ENCODE data around the gene NAA80.
A peak's percentile ranks its signal among the peaks of the same experiment; 100 is the strongest.
"Not testable (repeated sequence)": the region's sequence is repeated elsewhere in the genome, so short reads cannot be mapped to it uniquely, and the experiment has no call there.

NAA80 gene

DNA sequence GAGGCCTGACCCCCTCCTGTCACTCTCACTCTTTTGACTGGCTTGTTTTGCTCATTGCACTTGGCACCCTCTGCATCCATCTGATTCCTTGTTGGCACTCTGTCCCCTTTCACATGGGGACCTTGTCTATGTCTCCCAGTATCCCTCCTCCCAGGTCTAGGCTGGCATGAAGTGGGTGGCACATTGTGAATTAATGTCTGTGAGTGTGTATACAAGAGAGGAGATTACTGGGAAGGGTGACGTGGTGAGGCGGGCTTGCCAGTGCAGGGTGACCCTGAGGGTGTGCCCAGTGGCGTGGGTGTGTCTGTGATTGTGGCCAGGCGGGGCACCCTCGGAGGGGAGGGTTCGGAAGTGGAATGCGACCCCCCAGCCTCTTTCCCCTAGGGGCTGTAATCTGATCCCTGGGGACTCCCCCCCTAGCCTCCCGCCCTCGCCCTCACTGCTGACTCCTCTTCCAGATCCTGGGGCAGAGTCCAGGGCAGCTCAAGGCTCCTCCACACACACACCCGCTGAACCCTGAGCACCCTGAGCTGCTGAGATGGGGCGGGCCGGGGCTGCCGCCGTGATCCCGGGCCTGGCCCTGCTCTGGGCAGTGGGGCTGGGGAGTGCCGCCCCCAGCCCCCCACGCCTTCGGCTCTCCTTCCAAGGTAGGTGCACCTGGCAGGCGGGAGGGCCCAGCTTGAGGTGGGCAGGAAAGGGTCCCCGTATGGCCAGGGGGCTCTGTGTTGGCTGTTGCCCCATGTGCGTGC lies 30.3 kb downstream of the NAA80 start, which contains the start of gene SEMA3B:
TSS of gene SEMA3B (plus strand) at position 445 of the 749 bp plus-strand sequence. CDS start at position 539, 94 bp downstream.
- DNase-seq (no peak), ATAC-seq (replicated peaks) (no peak)
- H3K27ac Mint-ChIP-seq = no peak within 1 kb of the TSS
- H3K9me3 Mint-ChIP-seq = no peaks in the 10 kb centered on the region
- no peak within 1 kb of the TSS for H3K4me3 Mint-ChIP-seq
- peaks cover 29 to 64% of the 10 kb centered on the region in 2 donors for H3K27me3 Mint-ChIP-seq
- H3K36me3 Mint-ChIP-seq = no peaks in the 10 kb centered on the region
- H3K4me1 Mint-ChIP-seq = peaks cover 6 to 9% of the 10 kb centered on the region in 2 donors

DNA sequence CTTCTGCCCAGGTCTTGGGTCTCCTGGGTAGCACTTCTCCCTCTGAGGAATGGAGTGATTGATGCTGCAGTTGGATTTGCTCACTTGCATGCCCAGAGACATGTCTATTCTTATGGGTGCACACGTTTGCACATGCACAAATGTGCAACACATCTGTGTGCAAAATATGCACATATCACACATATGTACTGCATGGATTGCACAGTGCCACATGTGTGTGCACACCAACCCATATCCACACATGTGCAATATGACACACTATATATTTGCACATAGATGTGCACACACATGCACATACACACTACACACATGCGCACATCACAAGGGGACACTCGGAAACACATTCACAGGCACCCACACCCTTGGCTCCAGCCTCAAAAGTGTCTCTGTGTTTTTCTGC lies 30.9 kb downstream of the NAA80 start:
- H3K4me1 Mint-ChIP-seq = peaks cover 5 to 6% of the 10 kb centered on the region in 2 donors
- H3K27me3 Mint-ChIP-seq = peaks cover 29 to 60% of the 10 kb centered on the region in 2 donors
- no peak overlapping the region for H3K27ac Mint-ChIP-seq
- ATAC-seq (replicated peaks) = no peak
- H3K9me3 Mint-ChIP-seq = no peaks in the 10 kb centered on the region
- no peak overlapping the region for H3K4me3 Mint-ChIP-seq
- no peak for DNase-seq
- no peaks in the 10 kb centered on the region for H3K36me3 Mint-ChIP-seq

DNA sequence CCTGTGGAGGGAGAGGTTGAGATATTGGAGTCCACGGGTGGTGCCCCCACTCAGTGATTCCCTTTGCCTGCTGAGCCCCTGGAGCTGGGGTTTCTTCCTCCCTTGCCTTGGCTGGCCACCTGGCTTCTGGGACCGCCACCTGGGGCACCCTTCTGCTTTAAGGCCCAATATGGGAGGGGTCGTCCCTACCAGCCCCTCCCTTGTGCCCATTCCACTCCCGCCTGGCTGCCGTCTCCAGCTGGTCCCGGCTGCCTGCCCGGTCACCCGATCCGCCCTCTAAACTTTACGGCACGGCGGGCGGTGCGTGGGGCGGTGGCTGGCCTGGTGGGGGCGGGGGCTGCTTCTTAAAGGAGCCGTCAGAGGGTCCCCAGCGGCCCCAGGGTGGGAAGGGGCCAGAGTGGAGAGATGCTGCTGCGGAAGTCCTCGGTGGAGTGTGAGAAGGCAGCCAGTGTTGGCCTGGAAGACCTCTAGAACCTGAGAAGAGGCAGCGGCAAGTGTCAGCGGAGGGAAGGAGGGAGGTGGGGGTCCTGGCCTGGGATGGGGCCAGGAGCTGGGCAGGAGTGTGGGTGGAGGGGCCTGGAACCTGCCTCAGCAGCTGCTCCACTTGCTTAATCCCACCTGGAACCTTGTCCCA lies 31.8 kb downstream of the NAA80 start:
- Mint-ChIP-seq H3K27me3 (peaks cover 24 to 55% of the 10 kb centered on the region in 2 donors), H3K9me3 (no peaks in the 10 kb centered on the region), H3K36me3 (no peaks in the 10 kb centered on the region), H3K4me3 (no peak overlapping the region), H3K4me1 (no peaks in the 10 kb centered on the region), H3K27ac (no peak overlapping the region)
- ATAC-seq (replicated peaks) (no peak), DNase-seq (no peak)

DNA sequence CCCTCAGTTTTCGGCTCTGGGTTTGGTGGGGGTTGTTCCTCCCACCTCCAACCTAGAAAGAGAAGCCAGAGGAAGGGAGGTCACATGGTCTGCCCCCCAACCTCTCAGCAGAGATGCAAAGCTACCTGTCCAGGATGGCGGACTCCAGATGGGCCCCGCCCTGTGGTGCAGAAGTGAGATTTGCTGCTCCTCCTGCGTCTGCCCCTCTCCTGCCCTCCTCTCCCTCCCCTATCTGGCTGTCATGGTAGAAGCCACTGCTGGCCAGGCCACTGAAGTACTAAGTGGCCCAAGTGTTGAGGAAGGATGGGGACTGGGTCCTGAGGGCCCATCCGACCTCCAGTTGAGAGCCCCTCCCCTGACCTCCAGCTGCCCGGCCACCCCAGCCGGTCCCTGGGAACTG lies 32.4 kb downstream of the NAA80 start:
- Mint-ChIP-seq H3K9me3 (no peaks in the 10 kb centered on the region), H3K27me3 (peaks cover 24 to 55% of the 10 kb centered on the region in 2 donors), H3K4me1 (no peaks in the 10 kb centered on the region), H3K27ac (no peak overlapping the region), H3K36me3 (no peaks in the 10 kb centered on the region), H3K4me3 (no peak overlapping the region)
- DNase-seq = no peak
- no peak for ATAC-seq (replicated peaks)

DNA sequence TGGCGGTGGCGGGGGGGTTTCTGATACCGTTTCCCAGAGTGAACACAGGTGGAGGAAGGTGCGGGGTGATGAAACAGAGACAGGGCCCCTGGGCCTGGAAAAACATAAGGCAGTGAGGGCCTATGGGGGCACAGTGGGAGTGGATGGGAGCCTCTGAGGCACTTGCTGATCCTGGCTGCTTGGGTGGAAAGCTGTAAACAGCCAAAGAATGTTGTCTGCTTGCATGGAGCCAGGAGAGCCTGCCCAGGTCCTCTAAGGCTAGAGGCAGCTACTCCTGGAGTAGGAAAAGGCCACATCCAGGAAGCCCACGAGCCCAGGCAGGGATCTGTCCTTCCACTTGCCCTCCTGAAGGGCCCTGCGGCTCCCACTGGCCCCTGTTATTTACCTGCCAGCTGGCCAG lies 33.2 kb downstream of the NAA80 start:
- Mint-ChIP-seq H3K36me3 (no peaks in the 10 kb centered on the region), H3K4me1 (peaks cover 3 to 4% of the 10 kb centered on the region in 2 donors), H3K4me3 (no peak overlapping the region), H3K9me3 (no peaks in the 10 kb centered on the region), H3K27ac (no peak overlapping the region), H3K27me3 (peaks cover 24 to 55% of the 10 kb centered on the region in 2 donors)
- DNase-seq = no peak
- ATAC-seq (replicated peaks) = no peak

DNA sequence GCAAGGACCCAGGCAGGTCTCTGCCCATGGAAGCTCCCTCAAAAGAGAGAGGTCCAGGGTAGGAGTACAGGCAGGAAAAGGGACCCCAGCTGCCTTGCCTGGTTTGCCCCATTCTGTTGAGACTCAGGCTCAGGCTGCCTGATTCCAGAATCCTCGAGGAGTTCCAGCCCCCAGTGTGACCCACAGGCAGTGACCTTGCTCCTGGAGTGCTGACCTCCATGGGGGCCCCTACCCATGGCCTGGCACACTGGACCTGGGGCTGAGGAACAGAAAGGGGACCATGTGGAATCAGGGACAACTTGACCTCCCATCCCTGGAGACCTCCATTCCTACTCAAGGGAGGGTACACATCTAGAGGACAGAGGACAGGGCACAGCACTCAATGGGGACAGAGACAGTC lies 33.6 kb downstream of the NAA80 start:
- DNase-seq (no peak), ATAC-seq (replicated peaks) (no peak)
- peaks cover 24 to 55% of the 10 kb centered on the region in 2 donors for H3K27me3 Mint-ChIP-seq
- H3K4me1 Mint-ChIP-seq = peaks cover 3 to 9% of the 10 kb centered on the region in 2 donors
- H3K4me3 Mint-ChIP-seq = no peak overlapping the region
- no peak overlapping the region for H3K27ac Mint-ChIP-seq
- no peaks in the 10 kb centered on the region for H3K36me3 Mint-ChIP-seq
- no peaks in the 10 kb centered on the region for H3K9me3 Mint-ChIP-seq

DNA sequence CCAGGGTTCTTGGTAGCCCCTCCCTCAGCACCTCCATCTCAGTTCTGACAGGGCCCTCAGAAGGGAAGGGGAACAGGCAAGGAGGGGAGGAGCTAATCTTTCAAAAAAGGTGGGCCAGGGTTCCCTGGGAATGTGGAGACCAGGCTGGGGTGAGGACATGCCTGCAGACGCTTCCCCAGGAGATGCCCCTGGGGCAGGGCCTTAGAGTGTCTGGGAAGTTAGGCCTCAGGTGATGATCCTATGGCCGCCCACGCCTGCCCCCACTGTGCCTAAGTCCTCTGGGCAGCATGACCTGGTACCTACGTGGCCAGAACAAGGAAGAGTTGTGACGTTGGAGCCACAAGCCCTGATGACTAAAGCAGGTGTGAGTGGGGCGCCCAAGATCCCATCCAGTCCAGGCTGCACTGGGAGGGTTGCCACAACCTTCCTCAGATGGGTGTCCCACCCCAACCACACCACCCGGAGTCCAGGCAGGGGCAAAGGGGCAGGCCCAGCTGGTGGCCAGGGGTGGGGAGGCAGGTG lies 34.2 kb downstream of the NAA80 start:
- Mint-ChIP-seq H3K36me3 (no peaks in the 10 kb centered on the region), H3K4me1 (peaks cover 3 to 12% of the 10 kb centered on the region in 2 donors), H3K27me3 (peaks cover 24 to 51% of the 10 kb centered on the region in 2 donors), H3K27ac (no peak overlapping the region), H3K9me3 (no peaks in the 10 kb centered on the region), H3K4me3 (no peak overlapping the region)
- DNase-seq (no peak), ATAC-seq (replicated peaks) (no peak)

DNA sequence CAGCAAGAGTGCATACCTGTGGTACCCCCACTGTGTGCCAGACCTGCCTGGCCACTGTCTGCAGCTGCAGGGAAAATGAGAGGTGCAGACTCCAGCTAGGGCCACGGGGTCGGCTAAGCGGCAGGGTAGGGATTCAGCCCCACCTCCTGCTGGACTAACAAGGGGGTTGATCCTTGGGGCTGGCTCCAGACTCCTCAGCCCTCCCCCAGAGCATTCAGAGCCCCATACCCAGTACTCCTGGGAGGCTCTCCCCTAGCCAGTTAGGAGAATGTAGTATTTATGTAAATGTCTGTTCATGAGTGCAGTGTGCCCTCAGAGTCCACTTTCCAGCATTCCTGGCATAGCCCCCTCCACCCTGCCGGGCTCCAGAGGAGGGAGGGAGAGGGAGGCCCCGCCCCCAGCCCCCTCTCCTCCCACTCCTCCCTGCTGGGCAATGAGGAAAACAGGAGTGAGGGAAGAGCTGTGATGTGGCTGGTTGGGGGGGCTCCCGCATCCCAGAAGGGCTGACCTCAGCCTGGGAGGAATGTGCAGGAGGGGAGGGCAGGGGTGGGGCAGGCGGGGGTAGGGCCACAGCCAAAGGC lies 34.7 kb downstream of the NAA80 start:
- peaks cover 24 to 46% of the 10 kb centered on the region in 2 donors for H3K27me3 Mint-ChIP-seq
- peaks cover 5 to 18% of the 10 kb centered on the region in 2 donors for H3K4me1 Mint-ChIP-seq
- DNase-seq (no peak), ATAC-seq (replicated peaks) (no peak)
- no peak overlapping the region for H3K4me3 Mint-ChIP-seq
- H3K36me3 Mint-ChIP-seq = peaks cover 0 to 4% of the 10 kb centered on the region in 2 donors
- peak overlapping the region; percentile 65 for H3K27ac Mint-ChIP-seq
- no peaks in the 10 kb centered on the region for H3K9me3 Mint-ChIP-seq

DNA sequence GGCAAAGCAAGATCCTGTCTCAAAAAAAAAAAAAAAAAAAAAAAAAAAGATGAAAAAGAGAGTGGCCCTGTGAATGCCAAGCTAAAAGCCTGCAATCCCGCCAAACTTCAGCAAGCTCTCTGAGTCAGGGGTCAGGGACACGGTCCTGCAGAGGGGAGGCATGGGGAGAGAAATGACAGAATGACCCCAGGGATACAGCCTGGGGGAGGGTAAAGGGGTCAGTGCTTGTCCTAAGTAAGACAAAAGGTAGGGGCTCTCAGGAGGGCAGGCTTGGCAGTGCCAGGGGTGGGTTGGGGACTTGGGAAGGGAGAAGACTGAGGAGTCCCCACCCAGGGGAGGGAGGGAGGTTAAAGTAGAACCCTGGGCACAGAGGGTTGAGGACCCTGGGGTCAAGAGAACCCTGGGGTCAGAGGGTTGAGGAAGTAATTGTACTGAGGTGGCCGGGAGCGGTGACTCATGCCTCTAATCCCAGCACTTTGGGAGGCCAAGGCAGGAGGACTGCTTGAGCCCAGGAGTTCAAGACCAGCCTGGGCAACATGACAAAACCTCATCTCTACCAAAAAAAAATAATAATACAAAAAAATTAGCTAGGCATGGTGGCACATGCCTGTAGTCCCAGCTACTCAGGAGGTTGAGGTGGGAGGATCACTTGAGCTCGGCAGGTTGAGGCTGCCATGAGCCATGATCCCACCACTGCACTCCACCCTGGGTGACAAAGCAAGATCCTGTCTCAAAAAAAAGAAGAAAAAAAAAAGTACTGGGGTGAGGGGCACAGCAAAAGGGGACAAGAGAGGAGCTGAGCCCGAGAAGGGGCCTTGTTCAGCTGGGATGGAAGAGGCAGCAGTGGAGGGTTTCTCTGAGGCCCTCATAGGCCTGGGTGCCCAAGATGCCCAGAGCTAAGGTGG lies 35.5 kb downstream of the NAA80 start:
- Mint-ChIP-seq H3K4me1 (peaks cover 5 to 25% of the 10 kb centered on the region in 2 donors), H3K36me3 (peaks cover 3 to 8% of the 10 kb centered on the region in 2 donors), H3K9me3 (no peaks in the 10 kb centered on the region), H3K27me3 (peaks cover 20 to 38% of the 10 kb centered on the region in 2 donors), H3K27ac (peak overlapping the region; percentile 65), H3K4me3 (no peak overlapping the region)
- ATAC-seq (replicated peaks) = no peak
- no peak for DNase-seq

DNA sequence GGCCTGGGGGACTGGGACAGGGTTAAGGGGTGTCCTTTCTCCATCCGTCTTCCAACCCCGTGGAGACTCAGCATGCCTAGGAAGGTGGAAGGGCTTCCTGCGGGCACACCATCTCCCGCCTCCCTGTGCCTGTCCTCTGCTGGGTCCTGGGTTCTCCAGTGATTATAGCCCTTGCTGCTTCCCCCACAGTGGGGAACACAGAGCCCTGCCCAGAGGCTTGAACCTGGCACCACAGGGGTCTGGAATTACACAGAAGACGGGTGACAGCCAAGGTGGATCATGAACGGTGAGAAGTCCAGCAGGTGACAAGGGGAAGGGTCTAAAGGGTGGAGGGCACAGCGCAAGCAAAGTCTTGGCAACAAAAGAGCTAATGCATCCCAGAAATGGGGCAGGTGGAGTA lies 36.4 kb downstream of the NAA80 start:
- no peak for ATAC-seq (replicated peaks)
- Mint-ChIP-seq H3K4me3 (no peak overlapping the region), H3K4me1 (peaks cover 7 to 28% of the 10 kb centered on the region in 2 donors), H3K27me3 (peaks cover 10 to 29% of the 10 kb centered on the region in 2 donors), H3K27ac (no peak overlapping the region), H3K9me3 (no peaks in the 10 kb centered on the region), H3K36me3 (peaks cover 10 to 18% of the 10 kb centered on the region in 2 donors)
- DNase-seq = no peak

DNA sequence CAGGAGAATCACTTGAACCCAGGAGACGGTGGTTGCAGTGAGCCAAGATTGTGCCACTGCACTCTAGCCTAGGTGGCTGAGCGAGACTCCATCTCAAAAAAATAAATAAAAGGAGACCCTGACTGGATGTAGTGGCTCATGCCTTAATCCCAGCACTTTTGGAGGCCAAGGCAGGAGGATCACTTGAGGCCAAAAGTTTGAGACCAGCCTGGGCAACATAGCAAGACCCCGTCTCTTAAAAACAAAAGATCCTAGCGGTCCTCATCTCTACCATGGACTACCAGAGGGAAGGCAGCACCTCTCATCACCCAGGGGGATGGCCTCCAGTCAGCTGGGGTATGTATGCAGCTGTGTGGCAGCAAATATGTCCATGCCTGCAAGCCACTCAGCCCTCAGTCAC lies 37.0 kb downstream of the NAA80 start:
- not testable (repeated sequence) for H3K4me3 Mint-ChIP-seq; DNase-seq; H3K9me3 Mint-ChIP-seq; H3K27ac Mint-ChIP-seq; ATAC-seq (replicated peaks)
- peaks cover 9 to 28% of the 10 kb centered on the region in 2 donors for H3K4me1 Mint-ChIP-seq
- H3K36me3 Mint-ChIP-seq = peaks cover 15 to 24% of the 10 kb centered on the region in 2 donors
- peaks cover 8 to 23% of the 10 kb centered on the region in 2 donors for H3K27me3 Mint-ChIP-seq

DNA sequence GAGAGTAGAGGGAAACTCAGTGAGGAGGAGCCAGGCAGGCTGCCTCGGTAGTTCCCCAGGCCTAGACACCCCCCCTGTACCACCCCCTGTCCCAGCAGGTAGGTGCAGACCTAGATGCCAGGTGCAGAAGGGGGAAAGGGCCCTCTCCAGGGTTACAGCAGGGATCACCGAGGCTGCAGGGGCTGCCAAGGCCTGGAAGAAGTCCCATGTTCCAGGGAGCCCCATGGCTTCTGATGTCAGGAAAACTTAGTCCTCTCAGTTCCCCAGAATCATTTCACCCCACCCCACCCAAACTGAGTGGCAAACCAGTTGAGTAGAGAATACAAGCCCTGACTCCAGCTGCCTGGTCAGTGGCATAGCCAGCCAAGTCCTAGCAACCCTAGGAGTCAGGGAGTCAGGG lies 37.7 kb downstream of the NAA80 start:
- Mint-ChIP-seq H3K27me3 (peaks cover 8 to 16% of the 10 kb centered on the region in 2 donors), H3K27ac (peak overlapping the region; percentile 90), H3K36me3 (peaks cover 20 to 30% of the 10 kb centered on the region in 2 donors), H3K4me1 (peaks cover 10 to 28% of the 10 kb centered on the region in 2 donors), H3K4me3 (peak overlapping the region; percentile 78 to 83), H3K9me3 (no peaks in the 10 kb centered on the region)
- ATAC-seq (replicated peaks) (no peak), DNase-seq (no peak)

DNA sequence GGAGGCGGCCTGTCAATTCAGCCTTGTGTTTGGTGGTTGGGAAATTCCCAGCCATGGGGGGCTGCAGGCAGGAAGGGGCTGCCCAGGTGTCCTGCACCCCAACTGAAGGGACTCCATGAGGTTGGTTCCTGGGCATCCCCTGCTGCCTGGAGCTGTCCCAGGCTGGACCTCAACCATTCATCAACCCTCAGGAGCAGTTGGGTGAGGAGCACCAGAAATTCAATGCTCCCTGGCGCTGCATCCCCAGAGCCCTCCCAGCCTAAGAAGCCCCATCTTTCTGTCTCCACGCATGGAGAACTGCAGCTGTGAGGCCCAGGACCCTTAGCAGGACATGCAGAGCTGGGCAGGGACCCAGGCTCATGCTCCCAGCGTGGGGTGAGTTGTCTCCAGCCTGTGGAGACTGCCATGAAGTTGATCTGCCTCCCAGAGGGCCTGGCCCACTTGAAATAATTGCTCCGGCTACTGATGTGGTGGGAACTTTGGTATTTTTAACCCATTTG lies 38.2 kb downstream of the NAA80 start:
- peaks cover 22 to 32% of the 10 kb centered on the region in 2 donors for H3K36me3 Mint-ChIP-seq
- ATAC-seq (replicated peaks) (no peak), DNase-seq (no peak)
- no peaks in the 10 kb centered on the region for H3K9me3 Mint-ChIP-seq
- H3K4me3 Mint-ChIP-seq = peak overlapping the region; percentile 78 to 83
- H3K27ac Mint-ChIP-seq = peak overlapping the region; percentile 90
- H3K27me3 Mint-ChIP-seq = peaks cover 8 to 12% of the 10 kb centered on the region in 2 donors
- peaks cover 10 to 28% of the 10 kb centered on the region in 2 donors for H3K4me1 Mint-ChIP-seq
